HG02610 (cell line): ENCODE data around the gene CRIM1.
"Not testable (repeated sequence)": the region's sequence is repeated elsewhere in the genome, so short reads cannot be mapped to it uniquely, and the experiment has no call there.

Source experiments
- ATAC-seq: cut with Tn5 transposase; IDR thresholded peaks from one replicate; pipeline ENCODE4 v1.9.1; 2021; ENCODE audit warnings: mild to moderate bottlenecking, moderate library complexity; ENCODE audit not compliant: unreplicated experiment

CRIM1 gene

DNA sequence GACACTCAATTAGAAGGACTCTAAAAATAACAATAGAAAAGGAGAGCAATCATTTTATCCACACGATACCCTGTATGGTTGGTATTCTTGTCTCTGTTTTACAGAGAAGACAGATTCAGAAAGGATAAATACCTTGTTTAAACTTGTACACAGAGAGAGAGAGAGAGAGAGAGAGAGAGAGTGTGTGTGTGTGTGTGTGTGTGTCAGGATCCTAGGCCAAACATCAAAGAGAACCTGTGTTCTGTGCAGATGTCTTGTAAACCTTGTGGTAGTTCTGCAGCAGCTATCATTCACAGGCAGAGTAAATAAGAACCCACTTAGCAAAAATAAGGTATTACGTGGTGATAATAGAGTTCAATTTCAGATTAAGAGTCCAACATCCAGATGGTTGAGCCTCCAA is 4.3 kb upstream of the CRIM1 start:
- no peak for ATAC-seq

DNA sequence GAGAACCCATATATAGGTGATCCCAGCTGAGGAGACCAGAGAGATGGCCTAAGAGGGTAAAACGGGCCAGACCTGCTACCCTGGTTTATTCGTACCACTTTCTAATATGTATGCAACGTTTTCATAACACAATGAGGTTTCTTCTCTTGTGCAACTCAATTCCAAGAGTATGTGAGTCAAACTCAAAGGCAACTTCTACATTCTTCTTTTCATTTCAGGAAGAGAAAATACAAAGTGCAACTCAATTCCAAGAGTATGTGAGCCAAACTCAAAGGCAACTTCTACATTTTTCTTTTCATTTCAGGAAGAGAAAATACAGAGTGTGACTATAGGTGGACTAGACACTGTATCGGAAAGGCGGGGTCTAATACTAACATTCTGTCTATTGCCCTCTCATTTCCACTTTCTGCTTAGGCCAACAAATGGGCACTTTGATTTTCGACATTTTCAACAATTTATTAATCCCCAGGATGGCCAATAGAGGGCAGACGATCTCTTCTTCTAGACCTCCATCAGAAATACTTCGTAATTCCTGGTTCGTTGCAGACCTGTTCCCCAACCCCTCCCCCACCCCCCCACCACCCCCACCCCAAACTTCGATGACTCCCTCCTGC is 3.7 kb upstream of the CRIM1 start:
- ATAC-seq, result no peak

DNA sequence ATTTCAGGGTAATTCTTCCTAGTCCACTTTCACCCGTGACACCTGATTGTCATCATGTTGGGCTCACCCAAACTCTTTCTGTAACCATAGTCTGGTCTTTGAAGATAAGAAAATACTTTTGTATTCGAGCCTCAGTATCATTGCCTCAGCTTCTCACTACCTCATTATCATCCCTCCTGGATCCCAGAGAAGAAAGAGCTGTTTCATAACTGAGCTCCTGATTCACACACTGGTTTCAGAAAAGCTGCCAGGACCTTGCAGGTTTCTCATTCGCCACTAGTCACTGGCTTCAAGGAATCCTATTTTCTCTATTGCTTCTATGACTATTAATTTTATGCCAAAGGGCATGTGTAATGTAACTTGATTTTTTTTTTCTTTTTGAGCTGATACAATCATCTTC is 2.9 kb upstream of the CRIM1 start:
- ATAC-seq, result no peak

DNA sequence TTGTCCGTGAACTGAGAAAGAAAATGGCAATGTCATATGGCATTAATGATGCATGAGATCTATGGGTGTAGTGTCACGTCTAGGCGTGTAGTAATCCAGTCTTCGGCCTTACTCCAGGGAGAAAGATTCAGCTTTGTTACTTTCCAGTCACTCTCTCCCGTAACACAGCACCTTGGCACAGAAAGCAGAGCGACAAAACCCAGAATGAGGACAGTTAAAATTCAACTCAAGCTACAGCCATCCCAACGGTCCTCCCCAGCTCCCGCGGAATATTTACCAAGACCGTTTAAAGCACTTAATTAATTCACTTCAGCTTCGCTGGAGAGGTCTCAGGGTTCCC is 797 bp upstream of the CRIM1 start:
- ATAC-seq, result no peak

DNA sequence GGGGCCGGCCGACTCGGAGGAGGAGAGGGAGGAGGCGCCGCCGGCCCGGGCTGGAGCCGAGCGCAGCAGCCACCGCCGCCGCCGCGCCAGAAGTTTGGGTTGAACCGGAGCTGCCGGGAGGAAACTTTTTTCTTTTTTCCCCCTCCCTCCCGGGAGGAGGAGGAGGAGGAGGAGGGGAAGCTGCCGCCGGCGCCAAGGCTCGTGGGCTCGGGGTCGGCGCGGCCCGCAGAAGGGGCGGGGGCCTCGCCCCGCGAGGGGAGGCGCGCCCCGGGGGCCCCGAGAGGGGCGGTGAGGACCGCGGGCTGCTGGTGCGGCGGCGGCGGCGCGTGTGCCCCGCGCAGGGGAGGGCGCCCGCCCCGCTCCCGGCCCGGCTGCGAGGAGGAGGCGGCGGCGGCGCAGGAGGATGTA is 316 bp downstream of the CRIM1 start:
- peak; percentile 26 for ATAC-seq

DNA sequence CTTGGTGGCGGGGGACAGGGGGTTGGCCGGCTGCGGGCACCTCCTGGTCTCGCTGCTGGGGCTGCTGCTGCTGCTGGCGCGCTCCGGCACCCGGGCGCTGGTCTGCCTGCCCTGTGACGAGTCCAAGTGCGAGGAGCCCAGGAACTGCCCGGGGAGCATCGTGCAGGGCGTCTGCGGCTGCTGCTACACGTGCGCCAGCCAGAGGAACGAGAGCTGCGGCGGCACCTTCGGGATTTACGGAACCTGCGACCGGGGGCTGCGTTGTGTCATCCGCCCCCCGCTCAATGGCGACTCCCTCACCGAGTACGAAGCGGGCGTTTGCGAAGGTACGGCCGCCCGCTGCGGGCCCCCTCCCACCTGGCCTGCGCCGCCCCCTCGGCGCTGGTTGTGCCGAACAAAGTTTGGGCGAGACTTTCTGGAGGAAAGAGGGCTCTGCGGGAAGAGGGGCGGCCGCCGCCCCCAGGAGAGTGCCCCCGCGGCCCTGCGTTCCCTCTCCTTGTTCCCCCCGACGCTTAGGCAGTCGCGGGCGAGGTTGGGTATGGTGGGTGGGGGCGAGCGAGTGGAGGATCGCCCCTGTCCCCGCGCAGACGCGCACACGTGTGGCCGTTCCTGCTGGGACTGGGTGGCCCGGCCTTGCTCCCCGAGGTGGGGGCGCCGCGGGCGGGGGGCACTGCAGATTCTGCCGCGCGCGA is 866 bp downstream of the CRIM1 start:
- ATAC-seq, result peak; percentile 0

DNA sequence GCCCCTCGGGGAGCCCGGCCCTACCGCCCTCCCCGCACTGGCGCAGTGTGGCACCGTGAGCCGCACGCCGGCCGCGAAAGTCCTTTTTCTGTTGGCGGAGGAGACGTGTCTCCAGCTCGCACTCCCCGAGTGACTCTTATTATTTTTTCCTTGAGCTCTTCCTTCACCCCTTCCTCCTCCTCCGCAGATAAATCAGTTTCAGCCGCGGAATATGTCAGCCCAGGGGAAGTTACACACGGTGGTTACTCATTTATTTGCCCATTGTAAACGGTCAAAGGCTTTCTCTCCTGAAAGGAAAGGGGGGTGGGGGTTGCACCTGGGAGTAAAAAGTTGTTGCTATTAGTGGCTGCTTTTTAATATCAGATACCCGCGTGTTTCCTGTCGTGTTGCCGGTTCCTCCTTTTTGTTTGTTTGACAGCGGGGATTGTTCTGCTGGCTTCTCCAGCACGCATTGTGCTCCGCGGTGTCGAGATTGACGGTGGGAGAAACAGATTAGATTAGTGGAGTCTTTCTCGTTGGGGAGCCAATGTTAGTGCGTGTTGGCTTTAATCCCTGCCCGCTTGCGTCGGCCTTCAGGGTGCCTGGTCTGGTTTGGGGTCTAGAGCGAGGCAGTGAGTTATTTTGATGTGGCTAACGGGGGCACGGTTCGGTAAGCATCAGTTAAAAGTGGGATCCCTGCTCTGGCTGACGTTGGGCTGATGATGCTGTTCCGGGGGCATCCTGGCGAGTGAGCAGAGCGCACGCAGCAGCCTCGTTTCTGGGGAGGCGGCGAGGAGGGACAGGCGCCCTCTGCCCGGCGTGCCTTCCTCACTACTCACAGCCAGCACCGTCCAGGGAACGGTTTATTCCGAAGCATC is 1.6 kb downstream of the CRIM1 start:
- ATAC-seq, result peak; percentile 33

DNA sequence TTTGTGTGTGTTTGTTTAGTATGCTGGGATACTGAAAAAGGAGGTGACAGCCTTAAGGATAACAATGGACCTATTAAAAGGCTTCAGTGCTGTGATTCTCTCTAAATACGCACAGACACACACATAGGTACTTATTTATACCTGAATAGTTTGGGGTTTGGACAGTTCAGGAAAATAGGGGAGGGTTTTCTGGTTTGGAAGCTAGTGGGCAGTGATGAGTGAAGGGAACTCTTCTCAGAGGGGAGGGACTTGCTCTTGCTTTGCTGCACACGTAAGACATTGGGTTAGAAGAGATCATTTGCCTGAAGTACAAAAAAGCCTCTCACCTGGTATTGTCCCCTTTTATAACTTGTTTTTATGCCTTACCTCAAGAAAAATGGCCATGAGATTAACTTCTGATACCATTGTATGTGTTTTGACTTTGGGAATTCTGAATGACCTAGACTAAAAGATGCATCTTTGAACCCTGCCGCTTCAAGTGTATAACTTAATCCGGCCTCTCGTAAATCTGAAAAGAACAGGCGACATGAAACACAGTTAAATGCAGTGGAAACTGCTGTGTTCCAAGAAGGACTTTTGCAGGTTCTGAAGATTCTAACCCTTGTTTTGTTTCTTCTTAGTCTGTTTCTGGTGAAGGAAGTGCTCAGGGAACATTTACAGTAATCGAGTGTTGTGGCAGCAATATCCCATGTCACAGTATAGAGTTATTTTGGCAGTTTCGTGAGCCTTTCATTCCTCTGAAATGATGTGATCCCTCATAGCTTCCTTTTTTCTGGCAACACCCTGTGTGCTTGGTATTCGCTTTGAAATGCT is 2.5 kb downstream of the CRIM1 start:
- ATAC-seq, result no peak

DNA sequence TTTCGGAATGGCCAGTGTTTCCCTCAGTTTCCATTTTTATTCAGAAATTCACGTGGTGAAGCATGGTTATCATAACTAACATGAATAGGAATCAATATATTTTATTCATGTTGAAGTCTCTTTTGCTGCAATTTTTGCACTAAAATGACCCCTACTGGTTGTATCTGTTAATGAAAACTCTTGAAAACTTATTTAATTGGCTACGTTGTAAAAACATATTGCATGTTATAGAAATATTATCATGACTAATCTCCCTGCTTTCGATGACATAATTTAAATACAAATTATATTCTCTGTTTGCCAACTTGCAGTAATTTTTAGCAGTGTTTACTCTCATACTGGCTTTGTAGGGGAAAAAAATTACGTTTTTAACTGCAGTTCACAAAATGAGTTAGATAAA is 3.5 kb downstream of the CRIM1 start:
- no peak for ATAC-seq

DNA sequence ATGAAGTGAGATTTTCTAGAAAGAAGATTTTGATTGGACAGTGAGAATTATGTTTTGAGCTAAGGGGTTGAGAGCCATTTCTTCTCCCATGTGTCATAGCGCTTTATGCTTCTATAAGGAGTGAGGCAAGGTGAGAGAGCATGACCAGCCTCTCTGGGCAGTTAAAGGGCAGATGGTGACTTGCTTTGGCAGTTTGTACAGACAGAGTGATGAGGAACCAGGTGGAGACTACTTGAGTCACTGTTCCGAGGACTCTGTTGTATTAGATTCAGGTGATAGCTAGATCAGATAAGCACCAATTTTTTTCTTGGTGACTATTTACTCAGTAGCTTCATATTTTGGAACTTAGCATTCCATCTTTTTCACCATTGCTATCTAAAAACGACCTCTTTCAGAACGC is 4.5 kb downstream of the CRIM1 start:
- ATAC-seq, result no peak

DNA sequence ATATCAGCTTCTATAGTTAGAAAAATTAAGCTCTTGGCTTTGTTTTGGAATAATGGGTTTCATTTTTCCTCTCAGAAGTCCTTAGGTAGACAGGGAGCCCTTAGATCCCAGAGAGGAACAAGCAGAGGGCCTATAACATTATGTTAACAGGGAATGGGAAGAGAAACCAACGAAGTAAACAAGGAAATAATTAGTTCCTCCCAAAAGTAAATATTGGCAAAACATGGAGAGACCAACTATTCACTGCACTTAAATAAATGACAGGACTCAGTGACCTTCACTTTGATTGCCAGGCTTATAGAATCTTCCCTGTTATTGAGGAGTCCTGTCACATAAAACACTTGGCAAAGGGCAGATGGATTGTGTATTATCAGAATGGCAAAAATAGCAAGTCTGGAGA is 5.3 kb downstream of the CRIM1 start:
- ATAC-seq, result no peak

DNA sequence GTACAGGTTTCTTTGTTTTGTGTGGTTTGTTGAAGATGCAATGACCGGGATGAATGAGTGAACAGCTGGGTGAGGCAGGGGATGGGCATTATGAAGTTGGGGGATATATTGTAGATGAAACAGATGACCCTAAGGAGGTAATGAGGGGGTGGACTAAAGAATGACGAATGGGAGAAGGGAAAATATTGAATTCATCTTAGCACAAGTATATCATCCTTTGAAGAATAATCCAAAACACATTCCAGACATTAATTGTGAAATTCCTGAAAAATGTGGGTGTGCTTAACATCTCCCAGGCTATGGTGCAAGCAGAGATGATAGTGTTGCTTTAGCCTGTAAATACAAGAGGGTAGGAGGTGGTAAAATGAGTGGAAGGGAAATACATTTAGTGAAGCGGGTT is 5.8 kb downstream of the CRIM1 start:
- no peak for ATAC-seq

DNA sequence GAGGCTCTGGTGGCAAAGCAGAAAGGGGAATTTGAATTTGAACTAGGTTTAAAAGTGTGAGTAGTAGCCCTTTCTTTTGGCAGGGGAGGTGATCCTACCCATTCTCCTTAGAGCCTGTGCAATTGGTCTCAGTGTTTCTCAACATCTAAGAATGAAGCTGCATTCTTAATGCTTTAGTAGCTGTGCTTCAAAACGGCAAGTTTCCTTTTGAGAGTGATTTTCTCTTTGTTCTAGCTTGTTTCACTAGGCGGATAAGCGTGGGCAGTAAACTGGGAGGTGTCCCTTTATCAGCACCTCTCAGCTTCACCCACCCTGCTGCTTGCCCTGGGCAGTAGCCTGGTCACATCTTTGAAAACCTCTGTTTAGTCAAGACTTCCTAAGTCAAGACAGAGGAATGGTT is 6.7 kb downstream of the CRIM1 start:
- ATAC-seq, result no peak

DNA sequence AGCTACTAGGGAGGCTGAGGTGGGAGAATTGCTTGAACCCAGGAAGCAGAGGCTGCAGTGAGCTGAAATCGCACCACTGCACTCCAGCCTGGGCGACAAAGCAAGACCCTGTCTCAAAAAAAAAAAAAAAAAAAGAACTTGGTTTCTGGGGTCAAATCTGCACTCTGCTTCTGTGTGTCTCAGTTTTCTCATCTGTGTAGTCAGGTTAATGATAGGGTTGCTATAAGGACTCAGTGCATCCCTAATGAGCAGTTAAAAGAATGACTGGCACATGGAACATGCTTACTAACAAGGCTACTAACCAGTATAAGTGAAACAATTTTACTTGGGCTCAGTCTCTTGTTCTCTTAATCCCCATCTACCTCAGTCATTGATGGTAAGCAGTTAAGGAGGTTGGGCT is 7.5 kb downstream of the CRIM1 start:
- not testable (repeated sequence) for ATAC-seq

DNA sequence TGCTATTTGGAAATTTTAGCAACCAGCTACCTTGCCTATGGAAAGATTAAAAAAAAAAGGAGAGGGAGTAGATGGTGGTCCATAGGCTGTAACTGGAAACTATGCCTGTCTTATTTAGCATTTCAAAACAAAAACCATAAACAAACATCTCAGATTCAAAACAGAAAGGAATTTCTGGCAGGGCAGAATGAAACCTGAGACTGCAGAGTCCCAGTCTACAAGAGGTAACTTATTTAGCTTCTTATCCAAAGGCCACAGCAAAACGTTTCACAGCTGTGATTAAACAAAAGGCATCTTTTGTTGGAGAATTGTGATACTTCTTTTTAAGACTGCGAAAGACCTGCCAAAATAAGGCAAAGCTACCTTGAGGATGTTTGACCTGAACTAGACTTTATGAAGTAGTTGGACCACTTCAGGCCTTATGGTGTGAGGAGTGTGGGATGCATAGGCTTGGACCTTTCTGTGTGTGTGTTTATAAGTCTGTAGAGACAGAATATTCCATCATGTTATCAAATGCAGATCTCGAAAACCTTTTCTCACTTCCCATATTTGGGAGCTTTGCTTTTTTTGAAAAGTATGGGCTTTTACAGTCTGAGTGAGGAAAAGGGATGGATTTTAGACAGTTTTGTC is 11.0 kb downstream of the CRIM1 start:
- ATAC-seq, result no peak

DNA sequence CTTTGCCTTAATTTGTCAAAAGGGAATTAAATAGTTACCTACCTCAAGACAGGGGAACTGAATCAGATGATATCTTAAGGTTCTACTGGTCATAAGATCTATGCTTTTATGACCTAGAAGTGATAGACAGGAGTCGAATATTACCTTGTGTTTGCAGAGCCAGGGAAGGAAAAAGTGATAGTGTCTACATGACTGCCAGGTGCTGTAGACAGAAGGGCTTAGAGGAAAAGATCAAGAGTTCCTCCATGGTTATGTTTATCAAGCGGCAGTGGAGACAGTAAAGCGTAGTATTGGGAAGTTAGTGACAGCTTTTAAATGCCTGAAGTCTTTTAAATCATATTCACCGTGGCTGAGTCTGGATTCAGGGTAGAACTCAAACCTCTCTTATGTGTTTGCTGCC is 11.9 kb downstream of the CRIM1 start:
- no peak for ATAC-seq

DNA sequence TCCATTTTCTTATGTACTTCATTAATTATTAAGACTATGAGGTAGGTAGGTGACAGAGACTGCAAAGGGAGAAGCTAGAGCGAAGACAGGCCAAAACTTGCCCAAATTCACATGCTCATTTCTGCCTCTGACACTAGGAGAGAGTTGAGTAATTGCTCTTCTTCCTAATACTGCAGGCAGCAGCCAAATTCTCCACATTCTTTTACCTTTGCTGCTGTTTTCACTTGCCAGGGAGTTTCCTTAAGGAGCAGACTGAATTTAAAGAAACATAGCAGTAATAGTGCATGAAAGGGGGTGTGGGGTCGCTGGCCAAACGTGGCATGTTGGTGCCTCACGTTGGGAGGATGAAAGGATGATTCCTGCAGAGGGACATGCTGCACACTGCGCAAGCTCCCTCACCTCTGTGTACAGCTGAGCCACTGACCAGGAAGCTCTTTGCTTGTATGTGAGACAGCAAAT is 12.3 kb downstream of the CRIM1 start:
- ATAC-seq, result no peak

DNA sequence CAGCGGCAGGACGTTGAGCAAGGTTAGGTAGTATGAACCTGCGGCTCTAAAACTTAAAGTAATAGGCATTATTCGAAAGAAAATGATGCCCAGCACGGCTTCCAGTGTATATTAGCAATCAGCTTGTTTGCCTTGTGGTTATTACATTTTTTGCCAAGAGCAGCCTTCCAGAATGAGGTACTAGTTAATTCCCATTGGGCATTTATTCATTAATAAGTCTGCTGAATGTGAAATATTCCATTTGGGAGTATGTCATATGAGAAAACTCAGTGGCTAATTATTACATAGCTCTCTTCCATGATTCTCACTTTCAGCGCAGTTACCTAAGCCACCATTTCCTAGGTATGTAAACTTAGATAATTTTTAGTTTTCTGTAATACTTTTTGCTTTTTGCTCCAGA is 12.9 kb downstream of the CRIM1 start:
- no peak for ATAC-seq

DNA sequence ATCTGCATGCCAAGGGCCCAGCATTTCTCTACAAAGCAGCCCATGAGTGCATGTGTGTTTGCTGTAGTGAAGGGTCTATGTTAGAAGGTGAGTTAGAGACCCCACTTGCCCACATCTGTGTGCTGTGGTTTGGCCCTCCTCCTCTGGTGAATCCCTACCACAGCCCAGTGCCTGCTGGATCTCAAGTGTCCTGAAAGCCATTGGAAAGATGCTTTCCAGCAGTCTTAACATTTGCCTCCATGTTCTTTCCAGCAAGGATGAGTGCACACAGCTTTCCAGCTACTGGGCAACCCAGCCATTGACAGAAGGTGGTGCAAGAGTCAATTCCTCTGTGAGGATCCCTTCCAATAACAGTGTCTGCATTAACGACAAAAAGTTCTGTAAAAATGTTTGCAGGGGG is 13.6 kb downstream of the CRIM1 start:
- ATAC-seq, result no peak

DNA sequence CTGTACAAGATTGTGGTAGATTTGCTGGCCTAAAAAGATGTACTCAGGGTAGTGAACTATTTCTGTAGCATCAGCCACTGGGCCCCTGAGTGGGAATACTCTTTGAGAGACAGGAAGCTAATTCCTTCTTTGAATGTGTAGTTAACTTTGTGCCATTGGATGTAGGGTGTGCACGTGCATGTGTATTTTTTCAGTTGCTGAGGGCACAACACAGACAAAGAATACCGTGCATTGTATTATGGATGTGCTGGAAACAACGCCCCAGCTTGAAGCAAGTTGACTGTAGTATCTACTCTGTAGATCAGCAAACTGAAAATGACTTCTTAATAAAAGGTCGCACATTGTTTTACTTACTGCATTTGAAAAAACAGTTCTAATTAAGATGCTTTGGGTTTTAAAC is 14.1 kb downstream of the CRIM1 start:
- no peak for ATAC-seq

DNA sequence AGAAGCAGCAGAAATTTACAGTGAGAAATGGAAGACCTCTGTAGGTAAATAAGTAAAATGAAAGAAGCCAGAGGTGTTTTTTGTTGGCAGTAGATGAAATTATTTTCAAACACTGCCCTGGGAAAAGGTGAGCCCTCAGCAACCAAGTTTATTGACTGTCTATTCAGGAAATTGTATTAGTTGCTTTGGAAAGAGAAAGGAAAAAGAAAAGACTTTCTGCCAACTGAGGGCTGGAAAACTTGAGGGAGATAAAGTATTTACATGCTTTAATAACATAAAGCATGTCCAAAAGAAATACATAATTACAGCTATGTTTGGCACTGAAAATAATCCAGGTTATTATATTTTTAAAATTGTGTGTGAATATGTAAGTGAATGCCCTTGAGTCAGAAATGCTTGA is 14.7 kb downstream of the CRIM1 start:
- no peak for ATAC-seq
